ENCODE measurements around the gene LRRC42. TPM values are rescaled to one million over a fixed set of nuclear protein-coding genes. Genes with fewer than 3 reads are reported as not detected.

LRRC42 gene
- total and polyA plus RNA-seq, 8 donors = 2.9 to 23.5 (median 13.4) TPM

- intact Hi-C loops (cut with DNase I; ENCODE audit: low total_unique reads) = no loop called here
- Histone ChIP-seq H3K27ac (no peak overlapping the region), H3K36me3 (no peaks in the 10 kb centered on the region), H3K4me1 (no peaks in the 10 kb centered on the region), H3K4me3 (no peak overlapping the region), H3K9me3 (no peaks in the 10 kb centered on the region), H3K27me3 (peaks cover 0 to 49% (median 0%) of the 10 kb centered on the region in 3 donors)
- no peak for TF ChIP-seq POLR2AphosphoS5 (IDR thresholded peaks at IDR 0.05)
- TF ChIP-seq CTCF (IDR thresholded peaks at IDR 0.05) = no peak
- no peak for TF ChIP-seq POLR2A (IDR thresholded peaks at IDR 0.05)
- no peak for TF ChIP-seq EP300 (IDR thresholded peaks at IDR 0.05)
- DNase-seq = no peak
- 76 to 88% (median 88%) methylated on average over 4 of the region's 4 CpGs for WGBS, 5 donors
Observed at GRCh38 chr1:54009406-54009805, 63.3 kb downstream of the LRRC42 start.

- Histone ChIP-seq H3K27ac (no peak overlapping the region), H3K9me3 (no peaks in the 10 kb centered on the region), H3K4me1 (no peaks in the 10 kb centered on the region), H3K4me3 (no peak overlapping the region), H3K36me3 (no peaks in the 10 kb centered on the region), H3K27me3 (peaks cover 0 to 51% (median 0%) of the 10 kb centered on the region in 3 donors)
- intact Hi-C loops (cut with DNase I; ENCODE audit: low total_unique reads) = no loop called here
- whole genome bisulfite sequencing, 5 donors = 59 to 77% (median 73%) methylated on average over 5 of the region's 5 CpGs
- DNase-seq = peak in 1 of 2 donors; percentile 17
- no peak for TF ChIP-seq POLR2A (IDR thresholded peaks at IDR 0.05)
- no peak for TF ChIP-seq CTCF (IDR thresholded peaks at IDR 0.05)
- no peak for TF ChIP-seq EP300 (IDR thresholded peaks at IDR 0.05)
- no peak for TF ChIP-seq POLR2AphosphoS5 (IDR thresholded peaks at IDR 0.05)
Observed at GRCh38 chr1:54010415-54011117, 64.4 kb downstream of the LRRC42 start.

GRCh38 chr1:54011316-54012007 is 65.3 kb downstream of the LRRC42 start:
- H3K27ac ChIP-seq = no peak overlapping the region
- H3K4me1 ChIP-seq = peaks cover 0 to 8% (median 7%) of the 10 kb centered on the region in 4 donors
- intact Hi-C loops (cut with DNase I; ENCODE audit: low total_unique reads) = no loop called here
- no peak for DNase-seq
- peaks cover 0 to 51% (median 0%) of the 10 kb centered on the region in 3 donors for H3K27me3 ChIP-seq
- TF ChIP-seq CTCF (IDR thresholded peaks at IDR 0.05) = no peak
- TF ChIP-seq EP300 (IDR thresholded peaks at IDR 0.05) = no peak
- TF ChIP-seq POLR2A (IDR thresholded peaks at IDR 0.05) = no peak
- no peak for TF ChIP-seq POLR2AphosphoS5 (IDR thresholded peaks at IDR 0.05)
- H3K36me3 ChIP-seq = no peaks in the 10 kb centered on the region
- H3K9me3 ChIP-seq = no peaks in the 10 kb centered on the region
- H3K4me3 ChIP-seq = no peak overlapping the region
- WGBS, 5 donors = 78 to 89% (median 85%) methylated on average over 9 of the region's 9 CpGs

GRCh38 chr1:54012008-54012325 is 65.8 kb downstream of the LRRC42 start:
- H3K9me3 ChIP-seq = no peaks in the 10 kb centered on the region
- peaks cover 0 to 52% (median 0%) of the 10 kb centered on the region in 3 donors for H3K27me3 ChIP-seq
- peaks cover 0 to 8% (median 7%) of the 10 kb centered on the region in 4 donors for H3K4me1 ChIP-seq
- no peak overlapping the region for H3K4me3 ChIP-seq
- H3K36me3 ChIP-seq = no peaks in the 10 kb centered on the region
- 83 to 91% (median 87%) methylated on average over 9 of the region's 9 CpGs for WGBS, 5 donors
- H3K27ac ChIP-seq = no peak overlapping the region
- TF ChIP-seq POLR2A (IDR thresholded peaks at IDR 0.05) (no peak), POLR2AphosphoS5 (IDR thresholded peaks at IDR 0.05) (no peak), CTCF (IDR thresholded peaks at IDR 0.05) (no peak), EP300 (IDR thresholded peaks at IDR 0.05) (no peak)
- no peak for DNase-seq
- intact Hi-C loops (cut with DNase I; ENCODE audit: low total_unique reads) = no loop called here
